IMR-90 (cell line): ENCODE measurements around the gene MEGF9.

ENCODE experiments used
- CEBPB ChIP-seq: IDR thresholded peaks from 2 replicates; pipeline ENCODE4 v1.6.1; 2012; ENCODE audit warnings: low read depth, low read length, improper control_type of control experiment
- CHD1 ChIP-seq: IDR thresholded peaks from 2 replicates; pipeline ENCODE4 v1.6.1; 2012; ENCODE audit warnings: low read depth, low read length, improper control_type of control experiment
- ELK1 ChIP-seq: fragments of 150-350 bp; IDR thresholded peaks from 2 replicates; pipeline ENCODE4 v1.6.1; 2016; ENCODE audit warnings: low read depth, mild to moderate bottlenecking, low read length, moderate library complexity, borderline replicate concordance
- NFE2L2 ChIP-seq: fragments of 150-350 bp; IDR thresholded peaks from 2 replicates; pipeline ENCODE4 v1.6.1; 2016; ENCODE audit warnings: low read depth, mild to moderate bottlenecking, low read length
- POLR2A ChIP-seq: IDR thresholded peaks from 2 replicates; pipeline ENCODE4 v1.6.1; 2012; ENCODE audit warnings: mild to moderate bottlenecking, low read depth, low read length
- RAD21 ChIP-seq: IDR thresholded peaks from 2 replicates; pipeline ENCODE4 v1.6.1; 2012; ENCODE audit warnings: low read length, improper control_type of control experiment
- RCOR1 ChIP-seq: IDR thresholded peaks from 2 replicates; pipeline ENCODE4 v1.6.1; 2012; ENCODE audit warnings: mild to moderate bottlenecking, low read length, improper control_type of control experiment; ENCODE audit not compliant: insufficient replicate concordance
- USF2 ChIP-seq: fragments of 150-350 bp; IDR thresholded peaks from 2 replicates; pipeline ENCODE4 v1.6.1; 2017; ENCODE audit warnings: mild to moderate bottlenecking, antibody characterized with exemption, low read length, low read depth
- TF ChIP-seq, protein P1 (sequence below): conservative IDR thresholded peaks from 2 replicates; pipeline ENCODE4 v1.5.1; 2012; ENCODE audit warnings: mild to moderate bottlenecking, low read depth, low read length, improper control_type of control experiment

DNA sequence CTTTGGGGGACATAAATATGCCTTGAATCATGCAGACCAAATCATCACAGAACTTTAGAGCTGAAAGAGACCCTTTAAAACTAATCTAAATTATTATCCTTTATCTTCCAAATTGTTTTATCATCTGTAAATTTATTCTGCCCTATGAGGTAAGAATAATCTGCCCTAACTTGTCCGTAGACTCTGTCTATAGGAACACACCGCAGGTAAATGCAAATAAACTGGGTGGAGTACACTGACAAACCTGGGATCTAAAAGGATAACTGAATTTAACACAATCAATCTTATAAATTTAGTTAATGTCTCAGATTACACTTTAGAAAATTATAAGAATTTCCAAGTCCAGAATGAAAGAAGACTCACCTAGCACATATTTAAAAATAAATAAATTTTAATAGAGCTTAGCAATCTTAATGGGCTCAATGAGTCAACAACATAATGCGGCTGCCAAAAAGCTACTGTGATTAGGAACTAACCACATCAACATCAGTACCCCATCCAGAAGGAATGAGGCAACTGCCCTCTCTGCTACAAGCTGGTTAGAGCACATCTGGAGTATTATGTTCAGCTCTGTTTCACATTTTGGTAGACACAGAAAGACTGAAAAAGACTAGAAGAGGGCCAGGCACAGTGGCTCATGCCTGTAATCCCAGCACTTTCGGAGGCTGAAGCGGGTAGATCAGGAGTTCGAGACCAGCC, 5.6 kb downstream of the MEGF9 start:
- TF ChIP-seq RAD21 (no peak), POLR2A (no peak), ELK1 (no peak), USF2 (no peak), RCOR1 (no peak), CHD1 (no peak), CEBPB (peak; percentile 62), NFE2L2 (no peak)
- TF ChIP-seq, protein P1, sequence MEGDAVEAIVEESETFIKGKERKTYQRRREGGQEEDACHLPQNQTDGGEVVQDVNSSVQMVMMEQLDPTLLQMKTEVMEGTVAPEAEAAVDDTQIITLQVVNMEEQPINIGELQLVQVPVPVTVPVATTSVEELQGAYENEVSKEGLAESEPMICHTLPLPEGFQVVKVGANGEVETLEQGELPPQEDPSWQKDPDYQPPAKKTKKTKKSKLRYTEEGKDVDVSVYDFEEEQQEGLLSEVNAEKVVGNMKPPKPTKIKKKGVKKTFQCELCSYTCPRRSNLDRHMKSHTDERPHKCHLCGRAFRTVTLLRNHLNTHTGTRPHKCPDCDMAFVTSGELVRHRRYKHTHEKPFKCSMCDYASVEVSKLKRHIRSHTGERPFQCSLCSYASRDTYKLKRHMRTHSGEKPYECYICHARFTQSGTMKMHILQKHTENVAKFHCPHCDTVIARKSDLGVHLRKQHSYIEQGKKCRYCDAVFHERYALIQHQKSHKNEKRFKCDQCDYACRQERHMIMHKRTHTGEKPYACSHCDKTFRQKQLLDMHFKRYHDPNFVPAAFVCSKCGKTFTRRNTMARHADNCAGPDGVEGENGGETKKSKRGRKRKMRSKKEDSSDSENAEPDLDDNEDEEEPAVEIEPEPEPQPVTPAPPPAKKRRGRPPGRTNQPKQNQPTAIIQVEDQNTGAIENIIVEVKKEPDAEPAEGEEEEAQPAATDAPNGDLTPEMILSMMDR = no peak
